ENCODE data around the gene ARHGAP18. TPM values are rescaled to one million over a fixed set of nuclear protein-coding genes. Genes with fewer than 3 reads are reported as not detected.

Gene ARHGAP18
- total RNA-seq, 1 experiment from 2014 or later: 2.4 TPM

DNA sequence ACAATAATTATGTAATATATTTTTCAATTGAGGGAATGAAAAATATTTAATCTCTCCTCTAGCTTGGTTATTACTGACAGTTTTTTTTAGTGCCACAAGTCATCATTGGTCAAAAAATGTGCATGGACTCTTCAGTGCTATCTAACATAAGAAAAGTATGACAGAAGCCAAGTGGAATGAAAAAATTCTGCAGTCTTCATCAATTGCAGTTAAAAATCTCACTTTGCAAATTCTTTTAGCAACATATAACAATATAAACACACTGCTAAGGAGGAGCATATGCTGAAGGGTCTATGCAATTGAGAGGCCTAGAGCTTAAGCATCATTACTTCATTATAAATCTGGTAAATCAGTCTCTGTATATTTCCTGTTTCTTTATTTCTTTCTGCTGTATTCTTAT lies 175.1 kb downstream of the ARHGAP18 start:
- Mint-ChIP-seq H3K4me3 (no peak overlapping the region), H3K36me3 (ENCODE audit: insufficient read depth in 1 of 3, low read depth in 3 of 3) (0 out of 7 replicates have a peak, but pooled peaks cover 0 to 2% (median 0%) of the 10 kb centered on the region in 3 experiments), H3K4me1 (no peaks in the 10 kb centered on the region), H3K27me3 (ENCODE audit: low read depth) (no peaks in the 10 kb centered on the region), H3K27ac (no peak overlapping the region), H3K9me3 (no peaks in the 10 kb centered on the region; a peak in 2 of 5 replicates)
- Histone ChIP-seq H3K14ac (ENCODE audit: insufficient read depth, low read length) (no peak overlapping the region), H3K56ac (ENCODE audit: insufficient read length, low read depth, low read length) (no peak overlapping the region), H4K91ac (ENCODE audit: insufficient read length, low read depth, low read length) (no peak overlapping the region), H2AFZ (ENCODE audit: low read length) (no peak overlapping the region), H2BK12ac (ENCODE audit: insufficient read length, low read depth, low read length) (no peak overlapping the region), H2BK20ac (ENCODE audit: low read depth, low read length, poor library complexity, severe bottlenecking) (no peak overlapping the region), H4K8ac (replicated peaks; ENCODE audit: insufficient read length, low read depth, low read length) (no peak overlapping the region), H3K4me1 (ENCODE audit: insufficient read depth, low read length) (no peaks in the 10 kb centered on the region), H3K4ac (ENCODE audit: low read depth, low read length) (no peak overlapping the region), H2BK5ac (ENCODE audit: insufficient read length, low read length) (no peak overlapping the region), H3K27me3 (ENCODE audit: insufficient read depth, low read length) (no peaks in the 10 kb centered on the region), H2BK120ac (ENCODE audit: low read depth, low read length, poor library complexity, severe bottlenecking) (no peak overlapping the region), H3K23me2 (ENCODE audit: insufficient read length, low read depth, low read length, poor library complexity, severe bottlenecking) (no peaks in the 10 kb centered on the region), H3K9me3 (ENCODE audit: control insufficient read depth, low read depth, low read length) (no peaks in the 10 kb centered on the region), H3K79me1 (ENCODE audit: insufficient read depth, low read depth, low read length, poor library complexity, severe bottlenecking) (no peaks in the 10 kb centered on the region), H3K79me2 (ENCODE audit: insufficient read depth, low read length) (no peaks in the 10 kb centered on the region), H3K18ac (ENCODE audit: insufficient read length, low read depth, low read length) (no peak overlapping the region), H2AK5ac (ENCODE audit: insufficient read length, low read length) (no peak overlapping the region), H3K4me2 (ENCODE audit: insufficient read depth, insufficient read length, low read length) (no peak overlapping the region), H4K20me1 (ENCODE audit: control insufficient read depth, insufficient read depth, insufficient read length) (no peaks in the 10 kb centered on the region), H3K23ac (ENCODE audit: insufficient read length, low read depth, low read length) (no peak overlapping the region), H2BK15ac (ENCODE audit: low read depth, low read length) (no peak overlapping the region), H4K5ac (ENCODE audit: insufficient read length, low read depth, low read length) (no peak overlapping the region), H3K27ac (ENCODE audit: insufficient read length, low read depth, low read length) (no peak overlapping the region), H3K9ac (ENCODE audit: extremely low read depth, insufficient read length, low read length) (no peak overlapping the region), H3T11ph (ENCODE audit: low read length) (no peak overlapping the region)
- TF ChIP-seq, protein P1, sequence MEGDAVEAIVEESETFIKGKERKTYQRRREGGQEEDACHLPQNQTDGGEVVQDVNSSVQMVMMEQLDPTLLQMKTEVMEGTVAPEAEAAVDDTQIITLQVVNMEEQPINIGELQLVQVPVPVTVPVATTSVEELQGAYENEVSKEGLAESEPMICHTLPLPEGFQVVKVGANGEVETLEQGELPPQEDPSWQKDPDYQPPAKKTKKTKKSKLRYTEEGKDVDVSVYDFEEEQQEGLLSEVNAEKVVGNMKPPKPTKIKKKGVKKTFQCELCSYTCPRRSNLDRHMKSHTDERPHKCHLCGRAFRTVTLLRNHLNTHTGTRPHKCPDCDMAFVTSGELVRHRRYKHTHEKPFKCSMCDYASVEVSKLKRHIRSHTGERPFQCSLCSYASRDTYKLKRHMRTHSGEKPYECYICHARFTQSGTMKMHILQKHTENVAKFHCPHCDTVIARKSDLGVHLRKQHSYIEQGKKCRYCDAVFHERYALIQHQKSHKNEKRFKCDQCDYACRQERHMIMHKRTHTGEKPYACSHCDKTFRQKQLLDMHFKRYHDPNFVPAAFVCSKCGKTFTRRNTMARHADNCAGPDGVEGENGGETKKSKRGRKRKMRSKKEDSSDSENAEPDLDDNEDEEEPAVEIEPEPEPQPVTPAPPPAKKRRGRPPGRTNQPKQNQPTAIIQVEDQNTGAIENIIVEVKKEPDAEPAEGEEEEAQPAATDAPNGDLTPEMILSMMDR (conservative IDR thresholded peaks at IDR 0.05): no peak
- DNase-seq: no peak

Other genes starting within 250 kb of the ARHGAP18 start
- gene TMEM244, start 151.1 kb upstream of the ARHGAP18 start, total RNA-seq (2021): not detected in 2 replicates